NCI-H2081 treated with DMSO at 0.1 percent for 48 hours (cell line): ENCODE measurements around the gene MELTF.

ENCODE experiments used
- DNase-seq: peaks from one replicate; lab custom pipeline; 2025; lab: John Stamatoyannopoulos, UW

The MELTF gene

GRCh38 chr3:197027151-197027895 is 2.3 kb downstream of the MELTF start:
- no peak for DNase-seq

- no peak for DNase-seq
These were observed 3.1 kb downstream of the MELTF start for GRCh38 chr3:197026481-197026866.

- DNase-seq = no peak
These were observed 3.7 kb downstream of the MELTF start for GRCh38 chr3:197025736-197026480.

- DNase-seq = no peak
These were observed 4.5 kb downstream of the MELTF start for GRCh38 chr3:197024881-197025735.

GRCh38 chr3:197023998-197024651 is 5.5 kb downstream of the MELTF start:
- DNase-seq = no peak

- no peak for DNase-seq
These were observed 6.2 kb downstream of the MELTF start for GRCh38 chr3:197023241-197023997.

- no peak for DNase-seq
These were observed 7.0 kb downstream of the MELTF start for GRCh38 chr3:197022405-197023231.

- DNase-seq = no peak
These were observed 7.8 kb downstream of the MELTF start for GRCh38 chr3:197021729-197022404.

- DNase-seq = no peak
These were observed 8.4 kb downstream of the MELTF start for GRCh38 chr3:197021231-197021630.

GRCh38 chr3:197019535-197019934 is 10.1 kb downstream of the MELTF start:
- DNase-seq = no peak

GRCh38 chr3:197019021-197019420 is 10.6 kb downstream of the MELTF start:
- no peak for DNase-seq

DNA sequence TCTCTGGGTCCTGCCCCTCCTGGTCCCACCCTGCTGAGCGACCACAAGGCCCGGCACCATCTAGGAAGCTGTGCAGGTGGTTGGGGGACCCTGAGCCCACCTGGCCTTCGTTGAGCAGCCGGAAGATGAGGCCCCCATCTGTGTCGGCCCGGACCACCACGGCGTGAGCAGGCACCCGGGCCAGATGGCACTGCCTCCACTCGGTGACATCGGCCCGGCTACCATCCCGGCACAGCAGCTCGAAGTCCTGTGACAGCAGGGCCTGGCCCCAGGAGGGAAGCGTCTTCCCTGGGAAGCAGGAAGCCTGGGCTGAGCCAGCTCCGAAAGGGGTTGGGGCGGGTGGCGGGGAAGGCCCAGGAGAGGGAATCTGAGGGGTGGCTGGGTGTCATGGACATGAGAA is 12.6 kb downstream of the MELTF start:
- no peak for DNase-seq

DNA sequence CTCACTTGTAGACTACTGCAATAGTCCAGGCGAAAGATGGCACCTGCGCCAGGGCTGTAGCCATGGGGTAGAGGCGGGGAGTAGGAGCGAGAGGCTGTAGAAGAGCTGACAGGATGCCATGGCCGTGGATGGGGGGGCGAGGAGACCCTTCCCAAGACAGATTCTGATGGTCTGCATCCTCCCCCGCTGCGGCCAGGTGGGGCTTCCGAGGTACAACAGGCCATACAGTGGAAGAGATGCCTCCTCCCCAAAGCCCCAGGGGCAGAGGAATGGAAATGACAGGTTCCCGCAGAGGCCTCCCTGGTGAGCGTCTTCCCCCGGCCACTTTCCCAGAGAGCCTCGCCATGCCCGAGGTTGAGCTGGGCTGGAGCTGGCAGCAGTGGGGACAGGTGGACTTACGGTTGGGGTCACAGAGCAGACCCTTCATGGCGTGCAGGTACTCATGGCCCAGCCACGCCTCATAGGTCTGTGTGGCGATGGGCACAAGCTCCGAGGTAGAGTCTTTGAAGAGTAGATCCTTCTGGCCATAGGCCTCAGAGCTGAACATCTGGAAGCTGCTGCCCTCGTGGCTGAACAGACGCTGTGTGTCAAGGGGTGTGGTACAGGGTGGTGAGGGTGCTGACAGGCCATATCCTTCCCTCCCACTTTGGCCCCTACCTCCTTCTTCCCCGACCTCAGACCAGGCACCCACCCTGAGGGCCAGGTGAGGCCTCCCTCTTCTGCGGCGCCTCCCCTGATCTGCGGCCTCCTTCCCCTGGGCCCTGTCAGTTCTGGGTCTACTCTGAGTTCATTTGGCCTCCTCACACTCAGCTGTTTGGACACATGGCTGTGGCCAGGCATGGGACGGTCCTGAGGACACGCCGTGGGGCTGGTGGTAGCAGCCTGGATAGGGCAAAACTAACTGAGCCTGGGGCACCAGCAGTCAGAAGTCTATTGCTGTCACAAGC is 13.6 kb downstream of the MELTF start:
- DNase-seq = no peak

- DNase-seq = no peak
These were observed 14.6 kb downstream of the MELTF start for GRCh38 chr3:197014942-197015575.

GRCh38 chr3:197014024-197014423 is 15.6 kb downstream of the MELTF start:
- DNase-seq = no peak

DNA sequence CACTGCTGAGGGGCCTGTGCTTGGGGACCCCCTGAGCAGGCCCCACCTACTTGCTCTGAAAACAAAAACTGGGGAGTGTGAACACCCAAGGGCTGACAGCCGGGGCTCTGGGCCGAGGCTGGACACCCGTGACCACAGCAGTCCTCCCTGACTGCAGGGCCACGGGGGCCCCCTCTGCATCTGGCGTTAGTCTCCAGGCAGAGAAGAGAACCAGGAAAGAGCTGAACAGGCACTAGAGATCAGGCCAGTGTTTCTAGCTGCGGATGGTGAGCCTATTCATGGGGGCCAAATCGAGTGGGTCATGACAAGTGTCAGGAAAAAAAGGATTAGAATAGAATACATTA is 17.1 kb downstream of the MELTF start:
- no peak for DNase-seq

DNA sequence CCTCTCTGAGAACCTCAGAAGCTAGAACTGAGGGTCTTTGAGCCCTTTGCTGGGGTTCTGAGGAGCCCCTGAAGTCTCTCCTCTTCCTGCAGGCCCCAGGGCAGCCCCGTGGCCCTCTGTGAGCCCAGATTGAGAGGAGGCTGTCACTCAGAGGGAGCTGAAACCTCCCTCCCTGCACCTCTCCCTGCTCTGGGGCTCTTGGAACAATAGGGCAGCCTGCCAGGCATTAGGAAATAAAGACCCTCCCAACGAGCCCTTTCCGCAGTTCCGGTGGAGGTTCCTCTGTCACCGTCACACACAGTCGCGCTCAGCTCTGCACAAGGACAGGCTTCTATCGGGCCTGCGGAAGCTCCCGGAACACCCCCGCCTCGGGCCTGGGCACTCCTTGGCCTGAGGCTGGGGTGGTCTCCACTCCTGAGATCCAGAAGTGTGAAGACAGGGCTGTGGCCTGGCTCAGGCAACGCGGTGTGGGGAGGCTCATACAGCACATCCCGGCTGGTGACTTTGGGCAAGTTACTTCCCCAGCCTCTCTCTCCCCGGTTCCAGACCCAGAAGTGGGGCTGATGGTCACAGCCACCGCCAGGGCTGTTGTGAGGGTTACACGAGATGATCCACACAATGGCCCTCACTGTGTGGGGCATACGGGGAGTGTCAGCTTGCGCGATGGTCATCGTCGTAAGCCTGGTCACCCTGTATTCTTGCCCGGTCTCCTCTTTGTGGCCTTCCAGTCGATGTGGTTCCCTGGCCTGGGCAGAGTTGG is 17.7 kb downstream of the MELTF start:
- no peak for DNase-seq
